G401 (cell line): ENCODE results near the gene SND1. TPM values are rescaled to one million over a fixed set of nuclear protein-coding genes. Genes with fewer than 3 reads are reported as not detected.
"Not testable (repeated sequence)": the region's sequence is repeated elsewhere in the genome, so short reads cannot be mapped to it uniquely, and the experiment has no call there.

Experiments
- DNase-seq: peaks from one replicate; pipeline ENCODE4 v3.0.0-alpha.2; 2015; ENCODE audit warnings: low spot score
- in situ Hi-C: cut with HindIII; loops from 2 replicates; pipeline ENCODE4 v1.10.0; 2016; ENCODE audit warnings: low sequenced_read_pairs, mixed read lengths
- total RNA-seq: library from RNA; depleted of rRNA; stranded (reverse); fragments of >200 nt; shearing (Covaris generic); gene quantifications from 2 replicates; pipeline ENCODE4 v1.2.3, GENCODE V29; 2014

The SND1 gene
- total RNA-seq, 1 experiment from 2014 or later = 98.0 TPM

- DNase-seq = no peak
- in situ Hi-C loops = no loop called here
Measured at GRCh38 chr7:127650847-127651555, 993 bp upstream of the SND1 start.

- in situ Hi-C loops = no loop called here
- no peak for DNase-seq
Measured at GRCh38 chr7:127652333-127653248, 597 bp downstream of the SND1 start.

- in situ Hi-C loops = no loop called here
Measured at GRCh38 chr7:127653396-127653795, 1.4 kb downstream of the SND1 start.

GRCh38 chr7:127654404-127655394 lies 2.7 kb downstream of the SND1 start:
- in situ Hi-C loops = no loop called here
- no peak for DNase-seq

More at GRCh38 chr7:127653396-127653795, 1.4 kb downstream of the SND1 start:
- DNase-seq = no peak

- no peak for DNase-seq
Measured at GRCh38 chr7:127655720-127656119, 3.7 kb downstream of the SND1 start.

GRCh38 chr7:127657500-127657899 lies 5.5 kb downstream of the SND1 start:
- in situ Hi-C loops = no loop called here
- DNase-seq = no peak

More at GRCh38 chr7:127655720-127656119, 3.7 kb downstream of the SND1 start:
- in situ Hi-C loops = no loop called here

GRCh38 chr7:127658970-127659630 lies 7.1 kb downstream of the SND1 start:
- in situ Hi-C loops = no loop called here
- no peak for DNase-seq

GRCh38 chr7:127665922-127666321 lies 13.9 kb downstream of the SND1 start:
- in situ Hi-C loops = no loop called here
- DNase-seq = no peak

GRCh38 chr7:127666602-127667001 lies 14.6 kb downstream of the SND1 start:
- DNase-seq = no peak

GRCh38 chr7:127667017-127667670 lies 15.2 kb downstream of the SND1 start:
- no peak for DNase-seq
- in situ Hi-C loops = no loop called here

More at GRCh38 chr7:127666602-127667001, 14.6 kb downstream of the SND1 start:
- in situ Hi-C loops = no loop called here

- in situ Hi-C loops = no loop called here
- DNase-seq = no peak
Measured at GRCh38 chr7:127667759-127668530, 16.0 kb downstream of the SND1 start.

GRCh38 chr7:127671341-127671740 lies 19.3 kb downstream of the SND1 start:
- DNase-seq = no peak
- in situ Hi-C loops = no loop called here

- in situ Hi-C loops = no loop called here
- peak; percentile 56 for DNase-seq
Measured at GRCh38 chr7:127673902-127674301, 21.9 kb downstream of the SND1 start.

- peak; percentile 73 for DNase-seq
- in situ Hi-C loops = no loop called here
Measured at GRCh38 chr7:127674361-127674760, 22.4 kb downstream of the SND1 start.

- in situ Hi-C loops, DNase-seq: not testable (repeated sequence)
Measured at GRCh38 chr7:127674923-127675322, 22.9 kb downstream of the SND1 start.

- in situ Hi-C loops = no loop called here
- DNase-seq = peak; percentile 63
Measured at GRCh38 chr7:127675721-127676120, 23.7 kb downstream of the SND1 start.

- DNase-seq = peak; percentile 89
- in situ Hi-C loops = no loop called here
Measured at GRCh38 chr7:127677433-127678230, 25.6 kb downstream of the SND1 start.
